ENCODE measurements around the gene ARSG.
"Not testable (repeated sequence)": the region's sequence is repeated elsewhere in the genome, so short reads cannot be mapped to it uniquely, and the experiment has no call there.

The ARSG gene

DNA sequence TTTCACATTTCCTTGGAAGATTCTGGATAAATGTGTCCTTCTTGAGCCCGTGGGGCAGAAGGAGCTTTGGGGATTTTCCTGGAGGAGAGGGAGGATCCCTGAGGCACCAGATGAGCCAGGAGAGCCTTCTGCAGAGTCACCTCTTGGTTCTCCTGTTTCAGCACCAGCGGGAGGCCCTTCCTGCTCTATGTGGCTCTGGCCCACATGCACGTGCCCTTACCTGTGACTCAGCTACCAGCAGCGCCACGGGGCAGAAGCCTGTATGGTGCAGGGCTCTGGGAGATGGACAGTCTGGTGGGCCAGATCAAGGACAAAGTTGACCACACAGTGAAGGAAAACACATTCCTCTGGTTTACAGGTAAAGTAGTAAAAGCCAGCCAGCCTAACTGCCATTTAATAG, 77.1 kb downstream of the ARSG start:
- TF ChIP-seq, protein P1, sequence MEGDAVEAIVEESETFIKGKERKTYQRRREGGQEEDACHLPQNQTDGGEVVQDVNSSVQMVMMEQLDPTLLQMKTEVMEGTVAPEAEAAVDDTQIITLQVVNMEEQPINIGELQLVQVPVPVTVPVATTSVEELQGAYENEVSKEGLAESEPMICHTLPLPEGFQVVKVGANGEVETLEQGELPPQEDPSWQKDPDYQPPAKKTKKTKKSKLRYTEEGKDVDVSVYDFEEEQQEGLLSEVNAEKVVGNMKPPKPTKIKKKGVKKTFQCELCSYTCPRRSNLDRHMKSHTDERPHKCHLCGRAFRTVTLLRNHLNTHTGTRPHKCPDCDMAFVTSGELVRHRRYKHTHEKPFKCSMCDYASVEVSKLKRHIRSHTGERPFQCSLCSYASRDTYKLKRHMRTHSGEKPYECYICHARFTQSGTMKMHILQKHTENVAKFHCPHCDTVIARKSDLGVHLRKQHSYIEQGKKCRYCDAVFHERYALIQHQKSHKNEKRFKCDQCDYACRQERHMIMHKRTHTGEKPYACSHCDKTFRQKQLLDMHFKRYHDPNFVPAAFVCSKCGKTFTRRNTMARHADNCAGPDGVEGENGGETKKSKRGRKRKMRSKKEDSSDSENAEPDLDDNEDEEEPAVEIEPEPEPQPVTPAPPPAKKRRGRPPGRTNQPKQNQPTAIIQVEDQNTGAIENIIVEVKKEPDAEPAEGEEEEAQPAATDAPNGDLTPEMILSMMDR (conservative IDR thresholded peaks at IDR 0.05; ENCODE audit: low read depth, low read length), result no peak
- no peak overlapping the region for H3K4me3 ChIP-seq (ENCODE audit: low read depth, low read length)
- DNase-seq (ENCODE audit: low read depth), result peak; percentile 20

DNA sequence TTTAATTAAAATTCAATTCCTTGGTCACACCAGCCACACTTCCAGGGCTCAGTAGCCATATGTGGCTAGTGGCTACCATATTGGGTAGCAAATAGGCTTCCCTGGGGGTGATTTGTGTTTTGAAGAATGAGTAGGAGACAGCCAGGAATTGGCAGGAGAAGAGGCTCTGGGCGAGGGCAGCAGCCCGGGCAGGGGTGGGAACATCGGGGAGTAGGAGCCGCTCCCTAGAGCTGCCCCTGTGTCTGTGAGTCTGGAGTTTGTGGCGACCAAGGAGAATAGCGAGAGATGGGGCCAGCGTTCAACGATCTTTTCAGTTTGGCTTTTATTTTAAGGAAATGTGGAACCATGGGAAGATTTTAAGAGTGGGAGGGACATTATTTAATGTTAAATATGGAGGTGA, 84.3 kb downstream of the ARSG start:
- no peak for DNase-seq (ENCODE audit: low read depth)
- H3K4me3 ChIP-seq (ENCODE audit: low read depth, low read length), result no peak overlapping the region
- TF ChIP-seq, protein P1 (conservative IDR thresholded peaks at IDR 0.05; ENCODE audit: low read depth, low read length), result no peak

DNA sequence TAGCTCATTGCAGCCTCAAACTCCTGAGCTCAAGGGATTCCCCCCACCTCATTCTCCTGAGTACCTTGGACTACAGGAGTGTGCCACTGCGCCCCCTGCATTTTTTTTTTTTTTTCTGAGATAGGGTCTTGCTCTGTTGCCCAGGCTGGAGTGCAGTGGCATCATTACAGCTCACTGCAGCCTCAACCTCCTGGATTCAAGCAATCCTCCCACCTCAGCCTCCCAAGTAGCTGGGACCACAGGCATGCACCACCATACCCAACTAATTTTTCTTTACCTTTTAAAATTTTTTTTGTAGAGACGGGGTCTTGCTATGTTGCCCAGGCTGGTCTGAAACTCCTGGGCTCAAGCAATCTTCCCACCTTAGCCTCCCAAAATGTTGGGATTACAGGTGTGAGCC, 84.9 kb downstream of the ARSG start:
- not testable (repeated sequence) for DNase-seq (ENCODE audit: low read depth); H3K4me3 ChIP-seq (ENCODE audit: low read depth, low read length)

DNA sequence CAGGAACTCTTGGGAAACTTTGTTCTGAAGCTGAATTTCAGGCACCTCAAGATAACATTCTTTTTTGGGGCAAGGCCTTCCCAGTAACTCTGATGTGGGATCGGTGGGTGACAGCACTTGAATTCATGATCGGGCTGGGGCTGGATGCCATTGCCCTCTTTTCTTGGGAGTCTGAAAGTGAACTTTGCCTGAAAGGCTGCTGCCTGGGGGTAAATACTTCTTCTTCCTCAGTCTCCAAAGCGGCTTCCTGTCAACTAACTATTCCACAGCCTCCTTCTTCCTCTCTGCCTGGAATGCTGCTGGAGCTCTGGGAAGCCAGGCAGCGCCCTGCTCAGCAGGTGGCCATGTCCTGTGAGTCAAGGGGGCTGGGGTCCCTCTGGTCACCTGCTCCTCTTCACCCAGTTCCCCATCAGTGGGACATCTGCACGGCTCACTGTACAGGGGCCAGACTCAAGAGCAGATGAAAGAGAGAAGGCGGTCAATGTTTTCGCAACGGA, 86.5 kb downstream of the ARSG start:
- TF ChIP-seq, protein P1 (conservative IDR thresholded peaks at IDR 0.05; ENCODE audit: low read depth, low read length), result no peak
- no peak for DNase-seq (ENCODE audit: low read depth)
- H3K4me3 ChIP-seq (ENCODE audit: low read depth, low read length), result peak overlapping the region; percentile 22

DNA sequence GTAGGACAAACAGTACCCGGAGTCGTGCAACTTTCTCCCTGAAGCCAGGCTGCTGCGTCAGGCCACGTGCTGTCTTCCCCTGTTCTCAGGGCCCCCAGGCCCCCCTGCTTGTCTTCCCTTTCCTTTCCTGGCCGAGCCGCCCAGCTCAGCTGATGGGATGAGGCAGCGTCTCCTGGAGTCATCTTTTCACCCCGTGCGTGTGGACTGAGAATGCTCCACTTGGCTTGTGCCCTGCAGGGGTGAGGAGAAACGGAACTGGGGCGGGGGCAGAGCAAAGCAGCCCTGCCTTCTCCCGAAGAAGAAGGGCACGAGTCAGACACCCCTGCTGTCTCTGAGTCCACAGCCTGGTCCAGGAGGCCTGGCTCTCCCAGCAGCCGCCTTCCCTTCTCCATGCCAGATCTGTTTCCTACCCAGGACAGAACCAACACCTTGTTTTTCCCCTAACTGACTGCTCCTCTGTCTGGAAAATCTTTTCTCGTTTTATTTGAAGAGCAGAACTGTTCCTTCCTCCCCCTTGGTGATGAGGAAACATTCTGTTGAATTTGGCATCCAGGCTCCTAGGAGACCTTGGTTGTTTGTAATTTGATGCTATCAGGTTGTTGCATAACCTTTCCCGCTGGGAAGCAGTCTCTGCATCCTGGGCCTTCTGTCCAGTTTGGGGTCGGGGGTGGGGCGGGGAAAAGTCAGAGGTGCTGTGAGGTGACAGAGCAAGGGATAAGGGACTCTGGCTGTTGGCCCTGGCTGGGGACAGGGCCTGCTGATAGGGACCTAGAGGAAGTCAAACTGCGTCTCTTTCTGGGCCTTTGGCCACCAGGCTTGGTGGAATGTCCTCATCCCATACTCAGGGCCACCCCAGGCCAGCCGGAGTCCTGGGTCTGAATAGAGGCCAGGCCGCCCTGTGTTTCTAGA, 87.2 kb downstream of the ARSG start:
- DNase-seq (ENCODE audit: low read depth), result peak; percentile 99
- TF ChIP-seq, protein P1 (conservative IDR thresholded peaks at IDR 0.05; ENCODE audit: low read depth, low read length), result no peak
- H3K4me3 ChIP-seq (ENCODE audit: low read depth, low read length), result no peak overlapping the region

DNA sequence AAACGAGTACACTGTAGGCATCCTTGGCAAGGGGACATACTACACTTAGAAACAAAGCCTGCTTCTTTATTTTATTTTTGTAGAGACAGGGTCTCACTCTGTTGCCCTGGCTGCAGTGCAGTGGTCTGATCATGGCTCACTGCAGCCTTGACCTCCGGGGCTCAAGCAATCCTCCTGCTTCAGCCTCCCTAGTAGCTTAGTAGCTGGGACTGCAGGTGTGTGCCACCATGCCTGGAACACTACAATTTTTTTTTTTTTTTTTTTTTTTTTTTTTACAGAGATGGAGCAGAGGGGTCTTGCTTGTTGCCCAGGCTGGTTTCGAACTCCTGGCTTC, 87.8 kb downstream of the ARSG start:
- H3K4me3 ChIP-seq (ENCODE audit: low read depth, low read length), result no peak overlapping the region
- DNase-seq (ENCODE audit: low read depth), result no peak
- TF ChIP-seq, protein P1 (conservative IDR thresholded peaks at IDR 0.05; ENCODE audit: low read depth, low read length), result no peak

DNA sequence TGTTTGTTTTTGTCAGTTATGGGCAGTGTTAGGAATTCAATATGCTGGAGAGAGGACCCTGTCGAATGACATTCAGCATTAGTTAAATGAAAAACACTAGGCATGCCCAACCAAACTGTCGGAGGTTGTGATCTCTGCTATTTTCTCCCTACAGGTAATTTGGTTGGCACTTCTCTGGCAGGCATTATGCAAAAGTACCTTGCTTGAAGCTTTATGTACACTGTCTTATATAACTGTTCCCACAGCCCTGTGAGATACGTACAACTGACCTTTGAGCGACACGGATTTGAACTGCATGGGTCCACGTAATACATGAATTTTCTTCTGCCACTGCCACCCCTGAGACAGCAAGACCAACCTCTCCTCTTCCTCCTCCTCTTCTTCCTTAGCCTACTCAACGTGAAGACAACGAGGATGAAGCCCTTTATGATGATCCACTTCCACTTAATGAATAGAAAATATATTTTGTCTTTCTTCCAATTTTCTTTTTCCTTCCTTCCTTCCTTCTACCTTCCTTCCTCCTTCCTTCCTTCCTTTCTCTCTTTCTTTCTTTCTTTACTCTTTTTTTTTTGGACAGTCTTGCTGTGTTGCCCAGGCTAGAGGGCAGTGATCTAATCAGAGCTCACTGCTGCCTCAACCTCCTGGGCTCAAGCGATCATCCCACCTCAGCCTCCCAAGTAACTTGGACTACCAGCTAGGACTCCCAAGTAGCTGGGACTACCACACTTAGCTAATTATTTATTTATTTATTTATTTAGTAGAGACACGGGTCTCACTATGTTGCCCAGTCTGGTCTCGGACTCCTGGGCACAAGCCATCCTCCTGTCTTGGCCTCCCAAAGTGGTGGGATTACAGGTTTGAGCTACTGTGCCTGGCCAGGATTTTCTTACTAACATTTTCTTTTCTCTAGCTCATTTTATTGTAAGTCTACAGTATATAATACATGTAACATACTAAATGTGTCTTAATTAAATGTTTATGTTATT, 88.7 kb downstream of the ARSG start:
- TF ChIP-seq, protein P1 (conservative IDR thresholded peaks at IDR 0.05; ENCODE audit: low read depth, low read length), result no peak
- DNase-seq (ENCODE audit: low read depth), result no peak
- H3K4me3 ChIP-seq (ENCODE audit: low read depth, low read length), result no peak overlapping the region
